DND-41 (cell line): ENCODE results near the gene SNX20.

Experiments
- ATAC-seq: fragments of 200-7000 bp; cut with Tn5 transposase; 3 replicates; pipeline ENCODE4 v1.9.1; 2021; ENCODE audit warnings: low read depth; ENCODE audit not compliant: insufficient read depth
- DNase-seq: peaks from one replicate; pipeline ENCODE4 v3.0.0-alpha.2; 2020
- H2AFZ ChIP-seq: 2 replicates; pipeline ENCODE4 v1.6.0; 2012; ENCODE audit warnings: low read depth, low read length
- H3K27ac ChIP-seq: 2 replicates; pipeline ENCODE4 v1.5.1; 2012; ENCODE audit warnings: low read length, inconsistent platforms
- H3K27me3 ChIP-seq: fragments of 200-600 bp; sonication (generic); 2 replicates; pipeline ENCODE4 v1.6.0; 2012; ENCODE audit warnings: low read length, mild to moderate bottlenecking, inconsistent platforms; ENCODE audit not compliant: insufficient read depth, poor library complexity
- H3K36me3 ChIP-seq: 2 replicates; pipeline ENCODE4 v1.5.1; 2012; ENCODE audit warnings: low read length, inconsistent platforms; ENCODE audit not compliant: insufficient read depth
- H3K4me1 ChIP-seq: 2 replicates; pipeline ENCODE4 v1.5.1; 2012; ENCODE audit warnings: mild to moderate bottlenecking, low read length; ENCODE audit not compliant: insufficient read depth
- H3K4me2 ChIP-seq: 2 replicates; pipeline ENCODE4 v1.6.0; 2012; ENCODE audit warnings: mild to moderate bottlenecking, moderate library complexity, low read length, inconsistent platforms; ENCODE audit not compliant: insufficient read depth
- H3K4me3 ChIP-seq, 2 experiments: fragments of 200-600 bp in 1 of 2; shearing (Covaris generic) in 1 of 2; 2 replicates each; pipeline ENCODE4 v1.5.1; 2012 to 2016; ENCODE audit warnings: inconsistent platforms in 2 of 2, low read length in 2 of 2, mild to moderate bottlenecking in 2 of 2, low read depth in 1 of 2, moderate library complexity in 1 of 2
- H3K79me2 ChIP-seq: 2 replicates; pipeline ENCODE4 v1.6.0; 2012; ENCODE audit warnings: low read length, inconsistent platforms; ENCODE audit not compliant: insufficient read depth
- H3K9ac ChIP-seq: 2 replicates; pipeline ENCODE4 v1.6.0; 2012; ENCODE audit warnings: low read depth, mild to moderate bottlenecking, inconsistent platforms, low read length, moderate library complexity
- H3K9me3 ChIP-seq: 2 replicates; pipeline ENCODE4 v1.5.1; 2012; ENCODE audit warnings: low read length, moderate library complexity, mild to moderate bottlenecking, inconsistent platforms; ENCODE audit not compliant: insufficient read depth, severe bottlenecking
- H4K20me1 ChIP-seq: 2 replicates; pipeline ENCODE4 v1.6.0; 2012; ENCODE audit warnings: low read length; ENCODE audit not compliant: insufficient read depth
- EZH2 ChIP-seq: IDR thresholded peaks from 3 replicates; pipeline ENCODE4 v1.6.1; 2012; ENCODE audit warnings: borderline replicate concordance, low read depth, mild to moderate bottlenecking, moderate library complexity, low read length, inconsistent platforms; ENCODE audit not compliant: severe bottlenecking
- TF ChIP-seq, protein P1 (sequence below): IDR thresholded peaks from 2 replicates; pipeline ENCODE4 v1.5.1; 2012; ENCODE audit warnings: borderline replicate concordance, low read length, moderate library complexity, mild to moderate bottlenecking; ENCODE audit not compliant: poor library complexity, severe bottlenecking; ENCODE audit errors: extremely low read depth

SNX20 gene

DNA sequence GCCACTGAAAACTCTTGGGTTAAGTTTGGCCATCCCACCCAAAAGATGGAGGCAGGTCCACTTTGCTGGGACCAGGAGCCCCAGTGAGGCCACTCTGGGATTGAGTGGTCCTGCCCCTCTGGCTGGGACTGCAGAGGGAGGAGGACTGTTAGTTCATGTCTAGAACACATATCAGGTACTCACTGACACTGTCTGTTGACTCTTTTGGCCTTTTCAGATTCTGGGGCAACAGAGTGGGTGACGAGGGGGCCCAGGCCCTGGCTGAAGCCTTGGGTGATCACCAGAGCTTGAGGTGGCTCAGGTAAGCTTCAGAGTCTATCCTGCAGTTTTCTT is 41.3 kb upstream of the SNX20 start:
- H3K9me3 ChIP-seq, result peaks cover 9% of the 10 kb centered on the region
- no peaks in the 10 kb centered on the region for H3K36me3 ChIP-seq

DNA sequence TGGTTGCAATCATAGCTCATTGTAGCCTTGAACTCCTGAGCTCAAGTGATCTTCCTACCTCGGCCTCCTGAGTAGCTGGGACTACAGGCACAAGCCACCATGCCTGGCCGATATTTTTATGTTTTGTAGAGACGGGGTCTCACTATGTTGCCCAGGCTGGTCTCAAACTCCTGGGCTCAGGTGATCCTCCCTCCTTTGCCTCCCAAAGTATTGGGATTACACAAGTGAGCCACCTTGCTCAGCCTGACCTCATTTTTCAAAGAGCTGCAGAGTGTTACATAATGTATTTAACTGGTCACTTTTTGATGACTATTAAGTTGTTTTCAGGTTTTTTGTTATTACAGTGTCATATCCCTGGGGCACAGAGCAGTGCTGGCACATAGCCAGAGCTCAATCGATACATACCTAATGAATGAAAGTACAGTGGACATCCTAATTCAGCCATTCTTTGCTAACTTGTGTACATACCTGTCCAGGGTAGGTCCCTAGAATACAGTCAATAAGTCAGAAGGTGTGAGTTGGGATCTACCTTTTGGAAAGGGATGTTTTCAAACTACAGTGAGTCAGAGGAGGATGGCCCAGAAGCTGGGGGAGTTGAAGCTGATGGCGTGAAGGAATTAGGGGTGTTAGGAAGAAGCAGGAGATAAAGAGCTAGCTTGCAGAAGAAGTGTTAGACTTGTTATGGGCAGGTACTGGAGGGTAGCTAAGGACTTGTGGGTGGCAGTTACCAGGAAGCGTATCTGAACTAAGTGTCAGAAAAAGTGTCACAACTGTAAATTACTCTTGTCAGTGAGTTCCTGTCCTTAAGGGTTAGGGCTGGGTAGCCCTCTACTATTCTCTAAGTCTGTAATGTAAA is 40.7 kb upstream of the SNX20 start:
- no peak overlapping the region for H3K4me2 ChIP-seq

More for the DNA sequence above, 41.3 kb upstream of the SNX20 start:
- H3K27ac ChIP-seq, result no peak overlapping the region
- TF ChIP-seq, protein P1, sequence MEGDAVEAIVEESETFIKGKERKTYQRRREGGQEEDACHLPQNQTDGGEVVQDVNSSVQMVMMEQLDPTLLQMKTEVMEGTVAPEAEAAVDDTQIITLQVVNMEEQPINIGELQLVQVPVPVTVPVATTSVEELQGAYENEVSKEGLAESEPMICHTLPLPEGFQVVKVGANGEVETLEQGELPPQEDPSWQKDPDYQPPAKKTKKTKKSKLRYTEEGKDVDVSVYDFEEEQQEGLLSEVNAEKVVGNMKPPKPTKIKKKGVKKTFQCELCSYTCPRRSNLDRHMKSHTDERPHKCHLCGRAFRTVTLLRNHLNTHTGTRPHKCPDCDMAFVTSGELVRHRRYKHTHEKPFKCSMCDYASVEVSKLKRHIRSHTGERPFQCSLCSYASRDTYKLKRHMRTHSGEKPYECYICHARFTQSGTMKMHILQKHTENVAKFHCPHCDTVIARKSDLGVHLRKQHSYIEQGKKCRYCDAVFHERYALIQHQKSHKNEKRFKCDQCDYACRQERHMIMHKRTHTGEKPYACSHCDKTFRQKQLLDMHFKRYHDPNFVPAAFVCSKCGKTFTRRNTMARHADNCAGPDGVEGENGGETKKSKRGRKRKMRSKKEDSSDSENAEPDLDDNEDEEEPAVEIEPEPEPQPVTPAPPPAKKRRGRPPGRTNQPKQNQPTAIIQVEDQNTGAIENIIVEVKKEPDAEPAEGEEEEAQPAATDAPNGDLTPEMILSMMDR, result no peak
- no peak for TF ChIP-seq EZH2
- no peak overlapping the region for H3K4me3 ChIP-seq
- no peak overlapping the region for H2AFZ ChIP-seq
- DNase-seq (no peak), ATAC-seq (no peak)
- H3K9ac ChIP-seq, result no peak overlapping the region
- peaks cover 7% of the 10 kb centered on the region for H3K4me1 ChIP-seq
- H3K4me2 ChIP-seq, result no peak overlapping the region
- H4K20me1 ChIP-seq, result no peaks in the 10 kb centered on the region
- H3K79me2 ChIP-seq, result no peaks in the 10 kb centered on the region
- no peaks in the 10 kb centered on the region for H3K27me3 ChIP-seq

DNA sequence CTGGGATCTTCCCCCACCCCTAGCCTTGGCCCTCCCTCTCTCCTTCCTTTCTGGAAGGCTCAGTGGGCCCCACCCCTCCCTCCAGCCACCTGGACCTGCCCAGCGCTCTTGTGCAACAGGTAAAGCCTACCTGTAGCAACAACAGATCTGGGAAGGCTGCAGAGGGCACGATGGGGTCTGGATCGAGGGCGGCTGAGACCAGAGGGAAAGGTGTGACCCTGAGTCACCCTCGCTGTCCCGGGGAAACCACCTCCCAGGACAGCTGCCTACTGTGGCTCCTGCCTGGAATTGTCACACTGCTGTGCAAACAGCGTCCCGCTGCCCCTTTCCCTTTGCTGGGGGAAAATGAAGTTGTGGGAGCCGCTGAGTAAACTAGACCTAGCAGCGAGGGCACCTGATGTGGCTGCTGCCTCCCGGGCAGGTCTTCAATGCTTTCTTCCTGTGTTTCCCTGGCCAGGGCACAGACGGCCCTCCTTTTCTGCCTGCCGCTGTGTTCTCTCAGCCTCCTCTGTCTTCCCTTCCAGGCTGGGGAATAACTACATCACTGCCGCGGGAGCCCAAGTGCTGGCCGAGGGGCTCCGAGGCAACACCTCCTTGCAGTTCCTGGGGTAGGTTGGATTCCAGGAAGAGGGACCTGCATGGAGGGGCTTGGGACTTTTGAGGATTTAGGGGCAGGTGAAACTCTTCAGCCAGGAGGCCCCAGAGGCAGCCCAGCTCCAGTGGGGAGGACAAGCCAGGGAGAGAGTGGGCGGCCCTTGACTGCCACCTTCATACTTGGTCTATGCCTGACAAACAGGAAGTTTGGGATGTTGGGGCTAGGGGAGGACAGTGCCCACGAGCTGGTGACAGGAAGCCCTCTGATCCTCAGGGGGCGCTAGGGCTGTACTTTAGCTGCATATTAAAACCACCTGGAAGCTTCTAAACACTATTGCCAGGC is 38.6 kb upstream of the SNX20 start:
- H3K27ac ChIP-seq, result no peak overlapping the region
- no peak overlapping the region for H3K4me3 ChIP-seq
- H3K79me2 ChIP-seq, result no peaks in the 10 kb centered on the region
- no peak overlapping the region for H2AFZ ChIP-seq
- no peak overlapping the region for H3K4me2 ChIP-seq
- ATAC-seq (peak; percentile 85), DNase-seq (peak; percentile 39)
- TF ChIP-seq, protein P1, result peak; percentile 42
- no peak for TF ChIP-seq EZH2
- peaks cover 7% of the 10 kb centered on the region for H3K4me1 ChIP-seq
- no peak overlapping the region for H3K9ac ChIP-seq
- no peaks in the 10 kb centered on the region for H4K20me1 ChIP-seq
- peaks cover 7% of the 10 kb centered on the region for H3K9me3 ChIP-seq
- H3K36me3 ChIP-seq, result no peaks in the 10 kb centered on the region
- no peaks in the 10 kb centered on the region for H3K27me3 ChIP-seq

More for the DNA sequence above, 40.7 kb upstream of the SNX20 start:
- Histone ChIP-seq H3K9ac (no peak overlapping the region), H3K27me3 (no peaks in the 10 kb centered on the region), H3K27ac (no peak overlapping the region), H3K4me3 (no peak overlapping the region), H3K36me3 (no peaks in the 10 kb centered on the region), H3K9me3 (peaks cover 9% of the 10 kb centered on the region), H3K79me2 (no peaks in the 10 kb centered on the region), H4K20me1 (no peaks in the 10 kb centered on the region), H2AFZ (no peak overlapping the region), H3K4me1 (peaks cover 7% of the 10 kb centered on the region)
- TF ChIP-seq EZH2, result no peak
- TF ChIP-seq, protein P1, result no peak
- no peak for DNase-seq
- ATAC-seq, result no peak
